GM20000 (cell line): ENCODE data around the gene STARD8.
"Not testable (repeated sequence)": the region's sequence is repeated elsewhere in the genome, so short reads cannot be mapped to it uniquely, and the experiment has no call there.

Source experiments
- DNase-seq: peaks from one replicate; pipeline ENCODE4 v3.0.0; 2012; ENCODE audit warnings: low spot score
- TF ChIP-seq, protein P1 (sequence below): IDR thresholded peaks from 2 replicates; pipeline ENCODE4 v1.5.1; 2012; ENCODE audit warnings: mild to moderate bottlenecking, control low read depth; ENCODE audit errors: extremely low read depth, missing control alignments

STARD8 gene

DNA sequence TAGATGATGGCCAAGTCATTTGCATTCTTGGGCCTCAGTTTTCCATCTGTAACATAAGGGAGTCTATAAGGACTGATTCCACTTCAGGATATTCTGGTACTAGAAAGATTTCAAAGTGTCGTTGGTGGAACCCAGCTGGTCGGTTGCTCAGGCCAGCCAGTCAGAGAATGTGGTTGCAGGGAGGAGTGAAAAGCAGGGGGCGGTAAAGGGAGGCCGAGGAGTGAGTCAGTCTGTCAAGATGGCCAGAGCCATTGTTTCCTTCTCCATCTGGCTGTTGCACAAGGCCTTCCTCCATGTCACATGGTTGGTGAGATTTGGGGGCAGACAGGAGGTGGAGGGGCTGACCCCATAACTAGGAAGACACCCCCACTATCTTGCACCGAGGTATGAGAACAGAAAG is 38.2 kb downstream of the STARD8 start:
- DNase-seq: peak; percentile 25
- TF ChIP-seq, protein P1, sequence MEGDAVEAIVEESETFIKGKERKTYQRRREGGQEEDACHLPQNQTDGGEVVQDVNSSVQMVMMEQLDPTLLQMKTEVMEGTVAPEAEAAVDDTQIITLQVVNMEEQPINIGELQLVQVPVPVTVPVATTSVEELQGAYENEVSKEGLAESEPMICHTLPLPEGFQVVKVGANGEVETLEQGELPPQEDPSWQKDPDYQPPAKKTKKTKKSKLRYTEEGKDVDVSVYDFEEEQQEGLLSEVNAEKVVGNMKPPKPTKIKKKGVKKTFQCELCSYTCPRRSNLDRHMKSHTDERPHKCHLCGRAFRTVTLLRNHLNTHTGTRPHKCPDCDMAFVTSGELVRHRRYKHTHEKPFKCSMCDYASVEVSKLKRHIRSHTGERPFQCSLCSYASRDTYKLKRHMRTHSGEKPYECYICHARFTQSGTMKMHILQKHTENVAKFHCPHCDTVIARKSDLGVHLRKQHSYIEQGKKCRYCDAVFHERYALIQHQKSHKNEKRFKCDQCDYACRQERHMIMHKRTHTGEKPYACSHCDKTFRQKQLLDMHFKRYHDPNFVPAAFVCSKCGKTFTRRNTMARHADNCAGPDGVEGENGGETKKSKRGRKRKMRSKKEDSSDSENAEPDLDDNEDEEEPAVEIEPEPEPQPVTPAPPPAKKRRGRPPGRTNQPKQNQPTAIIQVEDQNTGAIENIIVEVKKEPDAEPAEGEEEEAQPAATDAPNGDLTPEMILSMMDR: no peak

DNA sequence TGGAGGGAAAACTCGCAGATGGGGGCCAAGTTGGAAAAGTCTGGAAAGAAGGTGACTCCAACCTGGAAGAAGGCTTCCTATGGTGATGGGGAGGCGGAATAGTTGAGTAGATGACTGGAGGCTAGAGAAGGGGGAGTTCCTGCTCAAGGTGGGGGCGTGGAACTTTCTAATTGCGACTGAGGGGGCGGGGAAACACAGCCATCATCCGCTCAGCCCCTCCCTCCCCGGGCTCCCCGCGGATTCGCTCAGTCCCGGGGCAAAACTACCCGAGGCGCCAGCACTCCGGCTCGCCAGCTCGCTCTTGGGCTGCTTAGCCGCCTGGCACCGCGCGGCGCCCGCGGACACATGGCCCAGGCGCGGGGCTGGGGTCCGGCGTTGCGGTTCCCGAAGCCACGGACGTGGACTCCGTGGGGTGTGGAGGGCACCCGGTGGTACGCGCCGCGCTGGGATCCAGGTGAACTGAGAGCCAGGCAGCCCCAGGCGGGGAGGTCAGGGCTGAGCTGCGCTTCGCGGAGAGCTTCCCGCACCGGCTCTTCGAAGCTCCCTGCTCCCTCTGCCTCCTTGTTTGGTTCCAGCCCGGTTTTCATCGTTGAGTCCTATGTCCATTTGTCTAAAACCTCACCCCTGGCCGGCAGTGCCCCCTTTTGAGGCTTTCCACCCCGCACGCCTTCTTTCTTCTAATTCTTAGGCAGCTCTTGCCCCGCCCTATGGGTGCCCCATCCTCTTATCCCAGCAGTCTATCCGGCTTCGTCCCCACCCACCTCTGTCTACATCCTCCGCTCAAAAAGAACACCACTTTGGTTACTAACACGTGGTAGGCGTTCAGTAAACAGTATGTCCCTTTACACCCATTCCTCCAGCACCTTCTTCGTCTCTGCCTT is 38.9 kb downstream of the STARD8 start:
- peak; percentile 25 for DNase-seq
- TF ChIP-seq, protein P1: no peak

DNA sequence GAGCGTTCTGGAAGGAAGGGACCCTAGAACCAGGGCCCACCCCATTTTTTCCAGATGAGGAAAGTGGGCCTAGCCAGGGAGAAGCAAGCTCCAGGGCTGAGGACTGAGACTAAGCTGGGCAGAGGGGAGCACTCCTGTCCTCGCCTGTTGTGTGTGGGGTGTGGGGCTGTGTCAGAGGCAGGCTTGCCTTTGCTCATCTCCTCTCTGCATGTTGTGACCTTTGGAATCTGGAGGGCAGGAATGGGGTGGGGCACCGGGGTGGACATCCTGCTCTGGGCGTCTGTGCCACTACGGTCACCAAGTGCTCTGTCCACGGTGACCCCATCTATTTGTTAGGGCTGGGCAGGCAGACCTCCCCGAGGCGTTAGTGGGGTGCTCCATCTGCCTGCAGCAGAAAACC is 41.5 kb downstream of the STARD8 start:
- DNase-seq: not testable (repeated sequence)

DNA sequence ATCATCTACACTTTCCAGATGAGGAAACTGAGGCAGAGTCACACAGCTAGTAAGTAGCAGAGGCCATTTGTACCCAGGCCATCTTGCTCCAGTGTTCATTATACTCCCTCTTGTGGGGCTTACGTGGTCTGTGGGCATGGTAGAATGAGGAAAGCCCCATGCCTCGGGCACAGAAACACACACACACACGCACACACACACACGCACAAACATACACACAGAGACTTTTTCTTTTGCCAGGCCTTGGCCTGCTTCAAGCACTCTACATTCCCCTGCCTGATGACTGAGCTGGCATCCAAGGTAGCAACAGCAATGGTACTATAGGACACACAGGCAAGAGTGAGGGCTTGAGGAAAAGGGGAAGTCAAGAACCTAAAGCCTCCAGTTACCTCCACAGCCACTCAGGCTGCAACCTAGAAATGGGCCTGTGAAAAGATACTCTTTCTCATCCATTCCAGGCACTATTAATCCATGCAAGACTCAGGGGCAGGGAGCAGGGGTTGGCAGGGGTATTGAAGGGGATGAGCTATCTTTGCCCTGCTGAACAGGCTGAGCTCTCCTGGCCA is 43.6 kb downstream of the STARD8 start:
- TF ChIP-seq, protein P1: no peak
- no peak for DNase-seq

DNA sequence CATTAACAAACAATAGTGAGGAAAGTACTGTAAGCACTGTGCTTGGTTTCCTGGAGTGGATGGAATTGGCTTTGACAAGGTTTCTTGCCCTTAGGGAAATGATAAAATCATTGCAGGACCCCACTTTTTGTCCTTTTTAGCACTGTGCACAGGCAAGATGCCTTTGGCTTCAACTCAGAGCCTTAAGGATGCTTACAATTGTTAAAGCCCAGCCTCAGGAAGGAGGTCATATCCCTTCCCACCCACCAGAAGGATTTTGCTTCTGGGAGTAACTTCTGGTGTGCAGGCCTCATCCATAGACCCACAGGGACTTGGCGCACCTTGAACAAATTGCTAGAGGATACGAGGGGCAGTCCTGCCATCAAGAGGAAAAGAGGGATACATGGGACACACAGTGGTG is 44.5 kb downstream of the STARD8 start:
- TF ChIP-seq, protein P1: no peak
- DNase-seq: no peak

DNA sequence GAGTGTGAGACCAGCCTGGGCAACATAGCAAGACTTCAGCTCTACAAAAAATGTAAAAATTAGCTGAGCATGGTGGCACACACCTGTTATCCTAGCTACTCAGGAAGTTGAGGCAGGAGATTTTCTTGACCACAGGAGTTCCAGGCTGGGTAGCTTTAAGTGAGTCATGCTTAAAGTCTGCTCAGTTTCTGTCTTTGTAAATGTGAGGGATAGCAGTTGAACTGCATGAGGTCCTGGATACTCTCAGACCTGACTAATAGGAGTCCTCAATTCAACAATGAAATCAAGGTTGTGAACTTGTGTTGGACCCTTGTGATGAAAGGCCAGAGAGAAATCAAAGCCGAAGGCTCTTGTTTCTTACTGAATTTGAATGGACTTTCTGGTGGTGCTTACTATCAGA is 45.2 kb downstream of the STARD8 start:
- TF ChIP-seq, protein P1: no peak
- DNase-seq: no peak

DNA sequence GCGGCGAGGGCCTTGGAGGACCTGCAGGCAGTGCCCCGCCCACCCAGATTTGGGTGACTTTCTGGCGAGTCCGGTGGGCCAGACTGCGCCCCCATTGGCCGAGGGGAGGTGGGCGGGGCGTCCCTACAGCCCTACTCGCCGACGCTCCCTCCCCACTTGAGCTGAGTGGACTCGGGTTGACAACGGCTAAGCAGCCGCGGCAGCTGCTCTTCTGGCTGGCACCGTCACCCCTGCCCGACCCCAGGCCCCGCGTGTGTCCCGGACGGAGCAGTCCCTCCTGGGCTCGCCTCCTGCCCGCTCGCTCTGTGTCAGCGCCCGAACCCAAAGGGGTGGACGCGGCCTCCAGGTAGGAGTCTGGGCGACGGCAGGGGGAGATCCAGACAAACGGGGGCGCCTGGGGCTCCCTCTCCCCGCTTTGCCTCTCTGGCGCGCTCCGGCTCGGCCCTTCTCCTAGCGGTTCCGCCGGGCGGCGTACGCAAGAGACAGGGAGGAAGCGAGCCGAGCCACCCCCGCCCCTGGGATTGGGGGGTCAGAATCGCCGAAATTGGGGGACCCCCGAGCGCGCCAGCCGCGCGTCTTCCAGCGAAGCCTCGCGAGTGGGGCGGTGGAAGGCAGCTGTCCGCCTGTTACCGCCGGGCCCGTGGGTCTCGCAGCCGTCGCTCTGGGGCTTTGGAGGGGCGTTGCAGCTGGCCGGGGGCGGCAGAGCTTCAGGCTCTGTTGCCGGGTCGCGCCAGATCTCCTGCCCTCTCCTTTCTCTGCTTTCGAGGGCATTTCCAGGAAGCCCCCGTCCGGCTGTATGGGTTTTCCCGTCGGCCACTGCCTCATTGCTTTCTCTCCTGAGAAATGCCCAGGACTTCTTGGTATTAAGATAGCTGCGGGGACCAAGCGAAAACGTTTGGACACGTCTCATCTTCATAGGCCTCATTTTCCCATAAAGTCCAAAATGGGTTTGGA is 46.3 kb downstream of the STARD8 start:
- TF ChIP-seq, protein P1: no peak
- DNase-seq: peak; percentile 43
